Measurements from ENCODE around the gene SRM.
"Not testable (repeated sequence)": the region's sequence is repeated elsewhere in the genome, so short reads cannot be mapped to it uniquely, and the experiment has no call there.

SRM gene

GRCh38 chr1:11063937-11064537 is 4.2 kb upstream of the SRM start:
- H3K4me3 ChIP-seq (ENCODE audit: low read length); H3K4me1 ChIP-seq (ENCODE audit: insufficient read depth, low read length); H3K27me3 ChIP-seq (ENCODE audit: insufficient read depth, low read length); H3K27ac ChIP-seq (ENCODE audit: low read depth, low read length); H3K9me3 ChIP-seq (ENCODE audit: insufficient read depth, low read depth, low read length); H3K9ac ChIP-seq (ENCODE audit: low read depth, low read length): not testable (repeated sequence)
- H3K36me3 ChIP-seq (ENCODE audit: insufficient read depth, low read length), result peaks cover 51% of the 10 kb centered on the region
- 91% methylated on average over 17 of the region's 18 CpGs for WGBS

GRCh38 chr1:11062965-11063401 is 3.2 kb upstream of the SRM start:
- Histone ChIP-seq H3K4me1 (ENCODE audit: insufficient read depth, low read length) (peaks cover 4% of the 10 kb centered on the region; the same call in 1 of the 2 replicates), H3K36me3 (ENCODE audit: insufficient read depth, low read length) (peaks cover 43% of the 10 kb centered on the region), H3K27me3 (ENCODE audit: insufficient read depth, low read length) (no peaks in the 10 kb centered on the region), H3K9ac (ENCODE audit: low read depth, low read length) (no peak overlapping the region), H3K27ac (ENCODE audit: low read depth, low read length) (no peak overlapping the region), H3K4me3 (ENCODE audit: low read length) (no peak overlapping the region), H3K9me3 (ENCODE audit: insufficient read depth, low read depth, low read length) (no peaks in the 10 kb centered on the region)
- WGBS, result 95% methylated on average over 3 of the region's 3 CpGs

- WGBS, result 94% methylated on average over 5 of the region's 5 CpGs
- Histone ChIP-seq H3K4me3 (ENCODE audit: low read length) (no peak overlapping the region; the same call in 1 of the 2 replicates), H3K36me3 (ENCODE audit: insufficient read depth, low read length) (peaks cover 44% of the 10 kb centered on the region), H3K9ac (ENCODE audit: low read depth, low read length) (no peak overlapping the region), H3K27me3 (ENCODE audit: insufficient read depth, low read length) (no peaks in the 10 kb centered on the region), H3K4me1 (ENCODE audit: insufficient read depth, low read length) (peaks cover 4% of the 10 kb centered on the region; the same call in 1 of the 2 replicates), H3K9me3 (ENCODE audit: insufficient read depth, low read depth, low read length) (no peaks in the 10 kb centered on the region), H3K27ac (ENCODE audit: low read depth, low read length) (no peak overlapping the region)
Measured at GRCh38 chr1:11061652-11062365, 2.0 kb upstream of the SRM start.

- H3K36me3 ChIP-seq (ENCODE audit: insufficient read depth, low read length), result peaks cover 35% of the 10 kb centered on the region
Measured at GRCh38 chr1:11059155-11059967, 457 bp downstream of the SRM start.

GRCh38 chr1:11058595-11059154 is 1.1 kb downstream of the SRM start:
- 43% methylated on average over 28 of the region's 28 CpGs for whole genome bisulfite sequencing
- no peaks in the 10 kb centered on the region for H3K9me3 ChIP-seq (ENCODE audit: insufficient read depth, low read depth, low read length)
- no peak overlapping the region for H3K27ac ChIP-seq (ENCODE audit: low read depth, low read length)
- peak overlapping the region; percentile 95 for H3K4me3 ChIP-seq (ENCODE audit: low read length)
- peaks cover 4% of the 10 kb centered on the region; the same call in 1 of the 2 replicates for H3K4me1 ChIP-seq (ENCODE audit: insufficient read depth, low read length)
- H3K27me3 ChIP-seq (ENCODE audit: insufficient read depth, low read length), result no peaks in the 10 kb centered on the region
- peaks cover 36% of the 10 kb centered on the region for H3K36me3 ChIP-seq (ENCODE audit: insufficient read depth, low read length)
- H3K9ac ChIP-seq (ENCODE audit: low read depth, low read length), result peak overlapping the region; percentile 85

More at GRCh38 chr1:11059155-11059967, 457 bp downstream of the SRM start:
- no peaks in the 10 kb centered on the region for H3K9me3 ChIP-seq (ENCODE audit: insufficient read depth, low read depth, low read length)
- WGBS, result 1% methylated on average over 72 of the region's 72 CpGs
- H3K27me3 ChIP-seq (ENCODE audit: insufficient read depth, low read length), result no peaks in the 10 kb centered on the region
- peak overlapping the region; percentile 85 for H3K9ac ChIP-seq (ENCODE audit: low read depth, low read length)
- H3K27ac ChIP-seq (ENCODE audit: low read depth, low read length), result 0 out of 2 replicates have a peak overlapping the region, but pooled peaks have one; percentile 6
- H3K4me1 ChIP-seq (ENCODE audit: insufficient read depth, low read length), result peaks cover 4% of the 10 kb centered on the region; the same call in 1 of the 2 replicates
- H3K4me3 ChIP-seq (ENCODE audit: low read length), result peak overlapping the region; percentile 95

DNA sequence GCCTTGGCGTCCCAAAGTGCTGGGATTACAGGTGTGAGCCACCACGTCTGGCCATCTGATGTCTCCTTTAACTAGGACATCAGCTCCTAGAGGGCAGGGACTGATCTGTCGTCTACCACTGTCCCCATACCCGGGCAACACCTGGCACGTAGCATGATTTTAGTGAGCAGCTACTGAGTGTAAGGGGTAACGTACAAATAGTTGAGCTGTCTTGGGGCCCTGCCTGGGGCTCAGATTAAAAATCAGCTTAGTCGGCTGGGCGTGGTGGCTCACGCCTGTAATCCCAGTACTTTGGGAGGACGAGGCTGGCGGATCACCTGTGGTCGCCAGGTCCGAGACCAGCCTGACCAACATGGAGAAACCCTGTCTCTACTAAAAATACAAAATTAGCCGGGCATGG is 1.8 kb downstream of the SRM start:
- Histone ChIP-seq H3K9me3 (ENCODE audit: insufficient read depth, low read depth, low read length) (no peaks in the 10 kb centered on the region), H3K27ac (ENCODE audit: low read depth, low read length) (no peak overlapping the region), H3K36me3 (ENCODE audit: insufficient read depth, low read length) (peaks cover 32% of the 10 kb centered on the region), H3K27me3 (ENCODE audit: insufficient read depth, low read length) (no peaks in the 10 kb centered on the region), H3K4me1 (ENCODE audit: insufficient read depth, low read length) (peaks cover 4% of the 10 kb centered on the region; the same call in 1 of the 2 replicates), H3K9ac (ENCODE audit: low read depth, low read length) (no peak overlapping the region), H3K4me3 (ENCODE audit: low read length) (no peak overlapping the region)
- 96% methylated on average over 14 of the region's 14 CpGs for WGBS

DNA sequence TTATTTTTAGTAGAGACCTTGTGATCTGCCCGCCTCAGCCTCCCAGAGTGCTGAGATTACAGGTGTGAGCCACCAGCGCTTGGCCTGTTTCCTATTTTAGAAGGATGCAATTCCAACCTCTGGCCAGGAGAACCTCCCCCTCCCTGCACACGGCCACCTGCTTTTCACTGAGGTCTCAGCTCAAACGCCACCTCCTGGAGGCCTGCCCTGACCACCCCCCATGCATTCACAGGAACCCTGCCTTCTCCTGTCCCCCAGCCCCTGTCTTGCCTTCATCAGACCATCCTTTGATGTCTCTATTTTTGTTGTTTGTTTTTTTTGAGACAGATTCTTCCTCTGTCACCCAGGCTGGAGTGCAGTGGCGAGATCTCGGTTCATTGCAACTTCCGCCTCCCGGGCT is 2.3 kb downstream of the SRM start:
- Histone ChIP-seq H3K4me1 (ENCODE audit: insufficient read depth, low read length) (peaks cover 4% of the 10 kb centered on the region; the same call in 1 of the 2 replicates), H3K9ac (ENCODE audit: low read depth, low read length) (no peak overlapping the region), H3K36me3 (ENCODE audit: insufficient read depth, low read length) (peaks cover 28% of the 10 kb centered on the region), H3K27ac (ENCODE audit: low read depth, low read length) (no peak overlapping the region), H3K4me3 (ENCODE audit: low read length) (no peak overlapping the region), H3K9me3 (ENCODE audit: insufficient read depth, low read depth, low read length) (no peaks in the 10 kb centered on the region), H3K27me3 (ENCODE audit: insufficient read depth, low read length) (no peaks in the 10 kb centered on the region)
- WGBS, result 93% methylated on average over 8 of the region's 8 CpGs

GRCh38 chr1:11056504-11056903 is 3.3 kb downstream of the SRM start:
- Histone ChIP-seq H3K9me3 (ENCODE audit: insufficient read depth, low read depth, low read length) (no peaks in the 10 kb centered on the region), H3K4me3 (ENCODE audit: low read length) (no peak overlapping the region), H3K9ac (ENCODE audit: low read depth, low read length) (no peak overlapping the region), H3K27ac (ENCODE audit: low read depth, low read length) (no peak overlapping the region), H3K36me3 (ENCODE audit: insufficient read depth, low read length) (peaks cover 28% of the 10 kb centered on the region), H3K27me3 (ENCODE audit: insufficient read depth, low read length) (no peaks in the 10 kb centered on the region), H3K4me1 (ENCODE audit: insufficient read depth, low read length) (peaks cover 8% of the 10 kb centered on the region)
- WGBS, result 98% methylated on average over 7 of the region's 7 CpGs

DNA sequence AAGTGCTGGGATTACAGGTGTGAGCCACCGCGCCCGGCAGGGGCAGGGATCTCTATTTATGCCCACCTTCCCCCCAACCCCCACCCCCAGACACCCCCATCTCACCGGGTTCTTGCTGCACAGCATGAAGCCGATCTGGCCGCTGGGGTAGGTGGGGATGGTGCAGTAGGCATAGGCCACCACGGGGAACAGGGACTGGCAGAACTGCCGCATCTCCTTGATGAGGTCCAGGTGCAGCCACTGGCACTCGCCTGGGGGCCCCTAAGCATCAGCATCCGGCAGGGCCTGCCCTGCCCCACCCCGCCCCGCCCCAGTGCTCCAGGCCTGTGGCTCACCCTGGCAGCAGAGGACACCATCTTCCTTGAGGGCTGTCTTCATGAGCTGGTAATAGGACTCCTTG is 4.1 kb downstream of the SRM start:
- H3K36me3 ChIP-seq (ENCODE audit: insufficient read depth, low read length), result peaks cover 28% of the 10 kb centered on the region
- WGBS, result 97% methylated on average over 11 of the region's 12 CpGs
- no peak overlapping the region for H3K4me3 ChIP-seq (ENCODE audit: low read length)
- H3K9me3 ChIP-seq (ENCODE audit: insufficient read depth, low read depth, low read length), result no peaks in the 10 kb centered on the region
- H3K27me3 ChIP-seq (ENCODE audit: insufficient read depth, low read length), result no peaks in the 10 kb centered on the region
- peaks cover 8% of the 10 kb centered on the region for H3K4me1 ChIP-seq (ENCODE audit: insufficient read depth, low read length)
- H3K27ac ChIP-seq (ENCODE audit: low read depth, low read length), result no peak overlapping the region
- H3K9ac ChIP-seq (ENCODE audit: low read depth, low read length), result no peak overlapping the region

- no peaks in the 10 kb centered on the region for H3K27me3 ChIP-seq (ENCODE audit: insufficient read depth, low read length)
- no peak overlapping the region for H3K4me3 ChIP-seq (ENCODE audit: low read length)
- peaks cover 28% of the 10 kb centered on the region for H3K36me3 ChIP-seq (ENCODE audit: insufficient read depth, low read length)
- H3K4me1 ChIP-seq (ENCODE audit: insufficient read depth, low read length), result peaks cover 8% of the 10 kb centered on the region
- WGBS, result 94% methylated on average over 22 of the region's 22 CpGs
- no peaks in the 10 kb centered on the region for H3K9me3 ChIP-seq (ENCODE audit: insufficient read depth, low read depth, low read length)
- H3K27ac ChIP-seq (ENCODE audit: low read depth, low read length), result no peak overlapping the region
- no peak overlapping the region for H3K9ac ChIP-seq (ENCODE audit: low read depth, low read length)
Measured at GRCh38 chr1:11054666-11055065, 5.2 kb downstream of the SRM start.

DNA sequence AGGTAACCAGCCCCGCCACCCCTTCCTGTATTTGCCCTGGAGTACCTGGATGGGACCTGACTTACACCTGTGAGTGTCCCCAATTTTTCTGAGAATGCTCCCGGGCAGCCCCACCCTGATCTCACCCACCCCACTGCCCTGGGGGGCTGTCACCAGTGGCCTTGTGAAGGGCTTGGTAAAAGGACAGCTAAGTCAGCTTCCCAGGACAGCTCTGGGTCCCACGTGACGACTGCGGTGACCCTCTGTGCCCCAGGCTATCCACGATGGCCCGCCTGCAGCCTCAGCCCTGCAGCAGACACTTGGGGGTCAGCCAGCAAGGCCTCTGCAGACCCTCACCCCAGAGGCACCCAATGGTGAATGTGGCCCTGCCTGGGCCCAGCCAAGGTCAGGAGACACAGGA is 5.6 kb downstream of the SRM start:
- Histone ChIP-seq H3K4me3 (ENCODE audit: low read length) (no peak overlapping the region), H3K9ac (ENCODE audit: low read depth, low read length) (no peak overlapping the region), H3K27me3 (ENCODE audit: insufficient read depth, low read length) (no peaks in the 10 kb centered on the region), H3K4me1 (ENCODE audit: insufficient read depth, low read length) (peaks cover 8% of the 10 kb centered on the region), H3K27ac (ENCODE audit: low read depth, low read length) (no peak overlapping the region), H3K9me3 (ENCODE audit: insufficient read depth, low read depth, low read length) (no peaks in the 10 kb centered on the region), H3K36me3 (ENCODE audit: insufficient read depth, low read length) (peaks cover 28% of the 10 kb centered on the region)
- WGBS, result 95% methylated on average over 7 of the region's 7 CpGs

Measured in HUES64 (cell line).